ENCODE data around the gene IL1R2.

IL1R2 gene

GRCh38 chr2:101987832-101988231, 3.9 kb upstream of the IL1R2 start:
- no peak for TF ChIP-seq ZBTB7A (IDR thresholded peaks at IDR 0.05; ENCODE audit: low read depth)
- TF ChIP-seq TCF12 (IDR thresholded peaks at IDR 0.05; ENCODE audit: low read depth): no peak
- TF ChIP-seq EP300 (IDR thresholded peaks at IDR 0.05; ENCODE audit: borderline replicate concordance): no peak
- no peak for TF ChIP-seq YY1 (IDR thresholded peaks at IDR 0.05; ENCODE audit: low read depth)
- TF ChIP-seq, protein P1, sequence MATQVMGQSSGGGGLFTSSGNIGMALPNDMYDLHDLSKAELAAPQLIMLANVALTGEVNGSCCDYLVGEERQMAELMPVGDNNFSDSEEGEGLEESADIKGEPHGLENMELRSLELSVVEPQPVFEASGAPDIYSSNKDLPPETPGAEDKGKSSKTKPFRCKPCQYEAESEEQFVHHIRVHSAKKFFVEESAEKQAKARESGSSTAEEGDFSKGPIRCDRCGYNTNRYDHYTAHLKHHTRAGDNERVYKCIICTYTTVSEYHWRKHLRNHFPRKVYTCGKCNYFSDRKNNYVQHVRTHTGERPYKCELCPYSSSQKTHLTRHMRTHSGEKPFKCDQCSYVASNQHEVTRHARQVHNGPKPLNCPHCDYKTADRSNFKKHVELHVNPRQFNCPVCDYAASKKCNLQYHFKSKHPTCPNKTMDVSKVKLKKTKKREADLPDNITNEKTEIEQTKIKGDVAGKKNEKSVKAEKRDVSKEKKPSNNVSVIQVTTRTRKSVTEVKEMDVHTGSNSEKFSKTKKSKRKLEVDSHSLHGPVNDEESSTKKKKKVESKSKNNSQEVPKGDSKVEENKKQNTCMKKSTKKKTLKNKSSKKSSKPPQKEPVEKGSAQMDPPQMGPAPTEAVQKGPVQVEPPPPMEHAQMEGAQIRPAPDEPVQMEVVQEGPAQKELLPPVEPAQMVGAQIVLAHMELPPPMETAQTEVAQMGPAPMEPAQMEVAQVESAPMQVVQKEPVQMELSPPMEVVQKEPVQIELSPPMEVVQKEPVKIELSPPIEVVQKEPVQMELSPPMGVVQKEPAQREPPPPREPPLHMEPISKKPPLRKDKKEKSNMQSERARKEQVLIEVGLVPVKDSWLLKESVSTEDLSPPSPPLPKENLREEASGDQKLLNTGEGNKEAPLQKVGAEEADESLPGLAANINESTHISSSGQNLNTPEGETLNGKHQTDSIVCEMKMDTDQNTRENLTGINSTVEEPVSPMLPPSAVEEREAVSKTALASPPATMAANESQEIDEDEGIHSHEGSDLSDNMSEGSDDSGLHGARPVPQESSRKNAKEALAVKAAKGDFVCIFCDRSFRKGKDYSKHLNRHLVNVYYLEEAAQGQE (IDR thresholded peaks at IDR 0.05; ENCODE audit: low read depth): no peak
- TF ChIP-seq RAD21 (IDR thresholded peaks at IDR 0.05; ENCODE audit: low read depth): no peak
- TF ChIP-seq MAX (IDR thresholded peaks at IDR 0.05): no peak; the same call in 1 of the 2 replicates
- no peak for TF ChIP-seq CREB1 (IDR thresholded peaks at IDR 0.05; ENCODE audit: low read depth)

GRCh38 chr2:101988541-101988940, 3.2 kb upstream of the IL1R2 start:
- TF ChIP-seq TEAD4 (IDR thresholded peaks at IDR 0.05): peak; percentile 59
- peak; percentile 57; the same call in 1 of the 2 replicates for TF ChIP-seq EP300 (IDR thresholded peaks at IDR 0.05; ENCODE audit: borderline replicate concordance)
- peak; percentile 47; the same call in 1 of the 2 replicates for TF ChIP-seq MAX (IDR thresholded peaks at IDR 0.05)
- TF ChIP-seq TCF12 (IDR thresholded peaks at IDR 0.05; ENCODE audit: low read depth): peak; percentile 56; the same call in 1 of the 2 replicates
- TF ChIP-seq ZBTB7A (IDR thresholded peaks at IDR 0.05; ENCODE audit: low read depth): no peak
- no peak for TF ChIP-seq RAD21 (IDR thresholded peaks at IDR 0.05; ENCODE audit: low read depth)

- TF ChIP-seq, protein P2, sequence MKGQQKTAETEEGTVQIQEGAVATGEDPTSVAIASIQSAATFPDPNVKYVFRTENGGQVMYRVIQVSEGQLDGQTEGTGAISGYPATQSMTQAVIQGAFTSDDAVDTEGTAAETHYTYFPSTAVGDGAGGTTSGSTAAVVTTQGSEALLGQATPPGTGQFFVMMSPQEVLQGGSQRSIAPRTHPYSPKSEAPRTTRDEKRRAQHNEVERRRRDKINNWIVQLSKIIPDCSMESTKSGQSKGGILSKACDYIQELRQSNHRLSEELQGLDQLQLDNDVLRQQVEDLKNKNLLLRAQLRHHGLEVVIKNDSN (IDR thresholded peaks at IDR 0.05): no peak
- TF ChIP-seq TEAD4 (IDR thresholded peaks at IDR 0.05) (no peak), EP300 (IDR thresholded peaks at IDR 0.05; ENCODE audit: borderline replicate concordance) (no peak), CEBPB (IDR thresholded peaks at IDR 0.05) (no peak), FOXM1 (IDR thresholded peaks at IDR 0.05; ENCODE audit: borderline replicate concordance, low read depth) (no peak), CREB1 (IDR thresholded peaks at IDR 0.05; ENCODE audit: low read depth) (no peak), EGR1 (IDR thresholded peaks at IDR 0.05) (no peak), TAF1 (IDR thresholded peaks at IDR 0.05; ENCODE audit: low read depth) (no peak), TCF12 (IDR thresholded peaks at IDR 0.05; ENCODE audit: low read depth) (no peak), RAD21 (IDR thresholded peaks at IDR 0.05; ENCODE audit: low read depth) (no peak), ZBTB7A (IDR thresholded peaks at IDR 0.05; ENCODE audit: low read depth) (no peak), YY1 (IDR thresholded peaks at IDR 0.05; ENCODE audit: low read depth) (no peak), MAX (IDR thresholded peaks at IDR 0.05) (no peak), NFIC (IDR thresholded peaks at IDR 0.05) (no peak)
- TF ChIP-seq, protein P1 (IDR thresholded peaks at IDR 0.05; ENCODE audit: low read depth): no peak
Measured at GRCh38 chr2:101989740-101990460, 1.9 kb upstream of the IL1R2 start.

- TF ChIP-seq, protein P2 (IDR thresholded peaks at IDR 0.05): no peak
- TF ChIP-seq CEBPB (IDR thresholded peaks at IDR 0.05): no peak
- TF ChIP-seq FOXM1 (IDR thresholded peaks at IDR 0.05; ENCODE audit: borderline replicate concordance, low read depth): no peak
- TF ChIP-seq EGR1 (IDR thresholded peaks at IDR 0.05): no peak
- no peak for TF ChIP-seq EP300 (IDR thresholded peaks at IDR 0.05; ENCODE audit: borderline replicate concordance)
- TF ChIP-seq MAX (IDR thresholded peaks at IDR 0.05): no peak
- TF ChIP-seq ZBTB7A (IDR thresholded peaks at IDR 0.05; ENCODE audit: low read depth): no peak
- no peak for TF ChIP-seq CREB1 (IDR thresholded peaks at IDR 0.05; ENCODE audit: low read depth)
- TF ChIP-seq TAF1 (IDR thresholded peaks at IDR 0.05; ENCODE audit: low read depth): no peak
- no peak for TF ChIP-seq RAD21 (IDR thresholded peaks at IDR 0.05; ENCODE audit: low read depth)
- TF ChIP-seq NFIC (IDR thresholded peaks at IDR 0.05): no peak
- no peak for TF ChIP-seq TEAD4 (IDR thresholded peaks at IDR 0.05)
- TF ChIP-seq, protein P1 (IDR thresholded peaks at IDR 0.05; ENCODE audit: low read depth): no peak
- no peak for TF ChIP-seq YY1 (IDR thresholded peaks at IDR 0.05; ENCODE audit: low read depth)
- TF ChIP-seq TCF12 (IDR thresholded peaks at IDR 0.05; ENCODE audit: low read depth): no peak
Measured at GRCh38 chr2:101993772-101994171, 2.0 kb downstream of the IL1R2 start.

All from Ishikawa (cell line).